HUES64 (cell line): ENCODE data around the gene VBP1.

Source experiments
- H3K27ac ChIP-seq: 2 replicates; pipeline ENCODE4 v1.7.0; 2013; ENCODE audit warnings: low read depth, low read length, inconsistent platforms
- H3K27me3 ChIP-seq: 2 replicates; pipeline ENCODE4 v1.6.1; 2013; ENCODE audit warnings: mild to moderate bottlenecking, low read length; ENCODE audit not compliant: insufficient read depth
- H3K36me3 ChIP-seq: 2 replicates; pipeline ENCODE4 v1.6.1; 2013; ENCODE audit warnings: mild to moderate bottlenecking, low read length; ENCODE audit not compliant: insufficient read depth
- H3K4me1 ChIP-seq: 2 replicates; pipeline ENCODE4 v1.6.1; 2013; ENCODE audit warnings: mild to moderate bottlenecking, low read length, moderate library complexity; ENCODE audit not compliant: insufficient read depth
- H3K4me3 ChIP-seq: 2 replicates; pipeline ENCODE4 v1.5.1; 2013; ENCODE audit warnings: mild to moderate bottlenecking, low read length, moderate library complexity
- H3K9ac ChIP-seq: 2 replicates; pipeline ENCODE4 v1.6.1; 2013; ENCODE audit warnings: mild to moderate bottlenecking, low read depth, low read length
- H3K9me3 ChIP-seq: 2 replicates; pipeline ENCODE4 v1.6.1; 2013; ENCODE audit warnings: low read depth, low read length; ENCODE audit not compliant: insufficient read depth
- WGBS: fragments of 150-250, 120-280 bp; methylation state at CpG from one replicate; pipeline ENCODE4 v1.1.7; 2013; ENCODE audit warnings: missing lambda C conversion rate; 5-methylcytosine and 5-hydroxymethylcytosine counted together

The VBP1 gene

DNA sequence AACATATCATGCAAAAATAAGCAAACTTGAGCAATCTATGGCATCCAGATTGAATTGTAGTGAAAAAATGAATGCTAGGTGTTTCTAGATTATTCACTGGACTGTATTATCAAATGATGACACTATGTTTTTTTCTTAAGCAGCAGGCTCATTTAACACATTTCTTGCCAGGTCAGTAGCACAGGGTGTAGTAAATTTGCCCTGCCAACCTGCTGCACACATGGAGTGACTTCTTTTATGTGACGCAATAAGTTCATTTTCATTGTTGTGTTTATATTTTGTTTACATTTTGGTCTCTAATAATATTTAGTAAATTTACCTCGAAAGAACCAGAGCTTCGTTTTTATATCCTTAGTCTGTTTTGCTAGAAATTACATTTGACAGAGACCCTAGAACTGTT lies 9.5 kb downstream of the VBP1 start:
- 87% methylated on average over 2 of the region's 3 CpGs for WGBS
- H3K4me3 ChIP-seq: no peak overlapping the region
- H3K9me3 ChIP-seq: no peaks in the 10 kb centered on the region
- H3K4me1 ChIP-seq: no peaks in the 10 kb centered on the region
- H3K36me3 ChIP-seq: peaks cover 76% of the 10 kb centered on the region
- no peak overlapping the region for H3K9ac ChIP-seq
- H3K27ac ChIP-seq: no peak overlapping the region
- H3K27me3 ChIP-seq: no peaks in the 10 kb centered on the region

GRCh38 chrX:155231163-155231562 lies 14.9 kb downstream of the VBP1 start:
- Histone ChIP-seq H3K9me3 (no peaks in the 10 kb centered on the region), H3K27ac (no peak overlapping the region), H3K4me3 (no peak overlapping the region), H3K27me3 (no peaks in the 10 kb centered on the region), H3K36me3 (peaks cover 83% of the 10 kb centered on the region), H3K4me1 (no peaks in the 10 kb centered on the region), H3K9ac (no peak overlapping the region)

- Histone ChIP-seq H3K36me3 (peaks cover 85% of the 10 kb centered on the region), H3K9ac (no peak overlapping the region), H3K4me3 (no peak overlapping the region), H3K27me3 (no peaks in the 10 kb centered on the region), H3K4me1 (no peaks in the 10 kb centered on the region), H3K27ac (no peak overlapping the region), H3K9me3 (no peaks in the 10 kb centered on the region)
Observed at GRCh38 chrX:155235891-155236290, 19.6 kb downstream of the VBP1 start.

GRCh38 chrX:155237719-155238118 lies 21.5 kb downstream of the VBP1 start:
- Histone ChIP-seq H3K4me1 (no peaks in the 10 kb centered on the region), H3K27ac (no peak overlapping the region), H3K4me3 (no peak overlapping the region), H3K9ac (no peak overlapping the region), H3K9me3 (no peaks in the 10 kb centered on the region), H3K27me3 (no peaks in the 10 kb centered on the region), H3K36me3 (peaks cover 67% of the 10 kb centered on the region)
- WGBS: 91% methylated on average over 5 of the region's 5 CpGs

GRCh38 chrX:155242300-155242699 lies 26.0 kb downstream of the VBP1 start:
- Histone ChIP-seq H3K4me1 (no peaks in the 10 kb centered on the region), H3K4me3 (no peak overlapping the region), H3K27ac (no peak overlapping the region), H3K9ac (no peak overlapping the region), H3K9me3 (no peaks in the 10 kb centered on the region), H3K27me3 (no peaks in the 10 kb centered on the region), H3K36me3 (peaks cover 31% of the 10 kb centered on the region)
- 85% methylated on average over 5 of the region's 5 CpGs for WGBS

- H3K36me3 ChIP-seq: no peaks in the 10 kb centered on the region
- 93% methylated on average over 1 of the region's 1 CpG for WGBS
Observed at GRCh38 chrX:155246748-155247147, 30.5 kb downstream of the VBP1 start.

DNA sequence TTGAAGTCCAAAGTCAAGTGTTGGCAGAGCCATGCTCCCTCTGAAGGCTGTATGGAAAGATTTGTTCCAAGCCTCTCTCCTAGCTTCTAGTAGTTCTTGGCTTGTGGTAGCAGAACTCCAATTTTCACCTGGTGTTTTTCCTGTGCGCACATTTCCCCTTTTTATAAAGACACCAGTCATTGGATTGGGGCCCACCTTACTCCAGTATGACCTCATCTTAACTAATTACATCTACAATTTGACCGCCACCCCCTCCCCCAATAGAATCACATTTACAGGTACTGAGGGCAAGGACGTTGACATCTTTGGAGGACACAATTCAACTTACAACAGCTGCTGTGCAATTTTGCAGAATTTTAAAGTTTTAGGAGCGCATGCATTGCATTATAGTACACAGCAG lies 31.2 kb downstream of the VBP1 start:
- WGBS: 92% methylated on average over 4 of the region's 4 CpGs
- Histone ChIP-seq H3K27me3 (no peaks in the 10 kb centered on the region), H3K9ac (no peak overlapping the region), H3K4me3 (no peak overlapping the region), H3K9me3 (no peaks in the 10 kb centered on the region), H3K27ac (no peak overlapping the region), H3K4me1 (peaks cover 6% of the 10 kb centered on the region; the same call in 1 of the 2 replicates), H3K36me3 (no peaks in the 10 kb centered on the region)

More at GRCh38 chrX:155246748-155247147, 30.5 kb downstream of the VBP1 start:
- H3K4me3 ChIP-seq: no peak overlapping the region
- H3K9ac ChIP-seq: no peak overlapping the region
- H3K27me3 ChIP-seq: no peaks in the 10 kb centered on the region
- H3K9me3 ChIP-seq: no peaks in the 10 kb centered on the region
- peaks cover 4% of the 10 kb centered on the region; the same call in 1 of the 2 replicates for H3K4me1 ChIP-seq
- H3K27ac ChIP-seq: no peak overlapping the region

DNA sequence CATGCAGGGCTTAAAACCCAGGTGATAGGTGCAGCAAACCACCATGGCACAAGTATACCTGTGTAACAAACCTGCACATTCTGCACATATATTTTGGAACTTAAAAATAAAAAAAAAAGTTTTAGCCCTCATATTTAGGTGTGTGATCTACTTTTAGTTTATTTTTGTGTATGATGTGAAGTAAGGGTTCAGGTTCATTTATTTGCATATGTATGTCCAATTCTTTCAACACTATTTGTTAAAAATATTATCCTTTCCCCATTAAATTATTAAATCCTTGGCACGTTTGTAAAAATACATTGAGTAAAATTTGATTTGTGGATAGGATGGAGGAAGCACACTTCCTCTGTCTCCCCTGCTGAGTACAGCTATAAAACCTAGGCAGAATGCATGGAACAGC lies 35.1 kb downstream of the VBP1 start:
- no peak overlapping the region for H3K27ac ChIP-seq
- no peak overlapping the region for H3K4me3 ChIP-seq
- H3K27me3 ChIP-seq: no peaks in the 10 kb centered on the region
- peaks cover 6% of the 10 kb centered on the region; the same call in 1 of the 2 replicates for H3K4me1 ChIP-seq
- no CpG with 5 or more reads among the region's 1 CpG for WGBS
- no peaks in the 10 kb centered on the region for H3K9me3 ChIP-seq
- no peaks in the 10 kb centered on the region for H3K36me3 ChIP-seq
- H3K9ac ChIP-seq: no peak overlapping the region

- H3K27me3 ChIP-seq: no peaks in the 10 kb centered on the region
- peaks cover 5% of the 10 kb centered on the region; the same call in 1 of the 2 replicates for H3K4me1 ChIP-seq
- no peaks in the 10 kb centered on the region for H3K36me3 ChIP-seq
- H3K4me3 ChIP-seq: no peak overlapping the region
- no peaks in the 10 kb centered on the region for H3K9me3 ChIP-seq
- H3K27ac ChIP-seq: no peak overlapping the region
- no peak overlapping the region for H3K9ac ChIP-seq
- WGBS: 90% methylated on average over 3 of the region's 3 CpGs
Observed at GRCh38 chrX:155259752-155260151, 43.5 kb downstream of the VBP1 start.

- no peaks in the 10 kb centered on the region for H3K27me3 ChIP-seq
- peak overlapping the region; percentile 87 for H3K4me3 ChIP-seq
- no peak overlapping the region for H3K9ac ChIP-seq
- no peaks in the 10 kb centered on the region for H3K36me3 ChIP-seq
- no peak overlapping the region for H3K27ac ChIP-seq
- H3K4me1 ChIP-seq: peaks cover 5% of the 10 kb centered on the region; the same call in 1 of the 2 replicates
- no peaks in the 10 kb centered on the region for H3K9me3 ChIP-seq
- 84% methylated on average over 3 of the region's 5 CpGs for WGBS
Observed at GRCh38 chrX:155262970-155263754, 46.9 kb downstream of the VBP1 start.

- H3K4me1 ChIP-seq: peaks cover 5% of the 10 kb centered on the region; the same call in 1 of the 2 replicates
- H3K27ac ChIP-seq: peak within 1 kb of the TSS; percentile 72; the same call in 1 of the 2 replicates
- WGBS: 1% methylated on average over 58 of the region's 58 CpGs
- no peaks in the 10 kb centered on the region for H3K9me3 ChIP-seq
- peak within 1 kb of the TSS; percentile 69 for H3K9ac ChIP-seq
- no peaks in the 10 kb centered on the region for H3K36me3 ChIP-seq
- H3K4me3 ChIP-seq: peak within 1 kb of the TSS; percentile 87
- no peaks in the 10 kb centered on the region for H3K27me3 ChIP-seq
Observed at GRCh38 chrX:155263854-155264628, 47.8 kb downstream of the VBP1 start, which contains the start of gene RAB39B. RAB39B (minus strand) TSS chrX:155264491; CDS start chrX:155264288, 203 bp downstream.
